BJ (cell line): ENCODE results near the gene MYOG. TPM values are rescaled to one million over a fixed set of nuclear protein-coding genes. Genes with fewer than 3 reads are reported as not detected.

Experiments used
- CTCF ChIA-PET: fragments of 350-600 bp; formaldehyde crosslinking; extraction: SDS; loops from one replicate; lab custom pipeline; 2021; ENCODE audit warnings: antibody characterized with exemption, inconsistent platforms; lab: Yijun Ruan, JAX
- POLR2A ChIA-PET: fragments of 300-600 bp; sonication (Branson Sonifier 250); formaldehyde crosslinking; extraction: SDS; loops from one replicate; lab custom pipeline; 2021; ENCODE audit warnings: antibody characterized with exemption; lab: Charles Lee
- DNase-seq: peaks from one replicate; pipeline ENCODE4 v3.0.0-alpha.2; 2011; ENCODE audit warnings: low read depth
- H3K27me3 ChIP-seq: 2 replicates; pipeline ENCODE4 v1.6.0; 2011; ENCODE audit warnings: low read length; ENCODE audit not compliant: control insufficient read depth, insufficient read depth
- H3K36me3 ChIP-seq: 2 replicates; pipeline ENCODE4 v1.5.1; 2011; ENCODE audit warnings: low read length; ENCODE audit not compliant: control insufficient read depth, insufficient read depth
- H3K4me3 ChIP-seq: 2 replicates; pipeline ENCODE4 v1.5.1; 2011; ENCODE audit warnings: low read depth, mild to moderate bottlenecking, control low read depth, low read length
- CTCF ChIP-seq: IDR thresholded peaks from 2 replicates; pipeline ENCODE4 v1.5.1; 2011; ENCODE audit warnings: low read depth, mild to moderate bottlenecking, control low read depth, inconsistent platforms, low read length, moderate library complexity; ENCODE audit not compliant: insufficient read depth
- polyA plus RNA-seq: library from polyadenylated mRNA; depleted of rRNA; stranded (reverse); fragments of >200 nt; gene quantifications from 2 replicates; pipeline ENCODE4 v1.2.3, GENCODE V29; 2011

MYOG gene
- polyA plus RNA-seq, 1 experiment, result not detected

GRCh38 chr1:203129501-203130231 is 43.9 kb upstream of the MYOG start:
- CTCF ChIA-PET, result interaction anchor here (0.8 to 7.1 kb wide), 8 partner anchors 8 to 140 kb away, joined by 3 to 67 read pairs (median 4); no protein-coding TSS in a partner anchor
- H3K36me3 ChIP-seq, result no peaks in the 10 kb centered on the region
- no peak overlapping the region for H3K4me3 ChIP-seq
- DNase-seq, result no peak
- no peaks in the 10 kb centered on the region; the same call in 1 of the 2 replicates for H3K27me3 ChIP-seq
- POLR2A ChIA-PET, result no interaction called here
- TF ChIP-seq CTCF, result no peak

DNA sequence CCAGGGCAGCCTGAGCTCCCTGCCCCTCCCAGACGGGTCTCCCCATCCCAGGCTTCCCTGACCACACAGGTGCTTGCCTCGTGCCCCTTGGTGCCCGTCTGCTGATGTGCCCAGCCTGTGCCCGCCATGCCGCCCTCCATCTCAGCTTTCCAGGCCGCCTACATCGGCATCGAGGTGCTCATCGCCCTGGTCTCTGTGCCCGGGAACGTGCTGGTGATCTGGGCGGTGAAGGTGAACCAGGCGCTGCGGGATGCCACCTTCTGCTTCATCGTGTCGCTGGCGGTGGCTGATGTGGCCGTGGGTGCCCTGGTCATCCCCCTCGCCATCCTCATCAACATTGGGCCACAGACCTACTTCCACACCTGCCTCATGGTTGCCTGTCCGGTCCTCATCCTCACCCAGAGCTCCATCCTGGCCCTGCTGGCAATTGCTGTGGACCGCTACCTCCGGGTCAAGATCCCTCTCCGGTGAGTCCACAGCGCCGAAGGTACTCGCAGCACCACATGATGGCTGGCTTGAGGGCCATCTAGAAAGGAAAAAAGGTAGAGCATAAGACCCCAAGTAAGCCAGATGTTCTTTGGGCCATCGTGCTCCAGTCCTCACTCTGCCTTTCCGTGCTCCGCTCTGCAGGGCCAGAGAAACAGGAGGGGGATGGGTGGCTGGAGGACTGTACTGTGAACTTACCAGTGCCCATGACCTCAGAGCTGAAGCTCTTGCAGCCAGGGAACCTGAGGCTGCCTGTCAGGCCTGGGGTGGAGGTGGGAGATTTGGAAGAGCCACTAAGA is 43.1 kb upstream of the MYOG start:
- CTCF ChIA-PET, result interaction anchor here (0.9 to 14.0 kb wide), 10 partner anchors 8 to 141 kb away, joined by 3 to 183 read pairs (median 25); partner anchors contain the start of gene MYBPH
- POLR2A ChIA-PET, result no interaction called here
- DNase-seq, result no peak
- Histone ChIP-seq H3K36me3 (no peaks in the 10 kb centered on the region), H3K4me3 (no peak overlapping the region), H3K27me3 (peaks cover 4% of the 10 kb centered on the region)
- TF ChIP-seq CTCF, result no peak

- no peak for TF ChIP-seq CTCF
- POLR2A ChIA-PET, result no interaction called here
- no peak for DNase-seq
- H3K4me3 ChIP-seq, result peak overlapping the region; percentile 41
- H3K27me3 ChIP-seq, result peaks cover 8% of the 10 kb centered on the region
- CTCF ChIA-PET, result interaction anchor here (0.9 to 14.0 kb wide), 11 partner anchors 10 to 141 kb away, joined by 3 to 183 read pairs (median 15); partner anchors contain the start of gene MYBPH
- H3K36me3 ChIP-seq, result no peaks in the 10 kb centered on the region
These were observed 42.6 kb upstream of the MYOG start for GRCh38 chr1:203128431-203128715.

DNA sequence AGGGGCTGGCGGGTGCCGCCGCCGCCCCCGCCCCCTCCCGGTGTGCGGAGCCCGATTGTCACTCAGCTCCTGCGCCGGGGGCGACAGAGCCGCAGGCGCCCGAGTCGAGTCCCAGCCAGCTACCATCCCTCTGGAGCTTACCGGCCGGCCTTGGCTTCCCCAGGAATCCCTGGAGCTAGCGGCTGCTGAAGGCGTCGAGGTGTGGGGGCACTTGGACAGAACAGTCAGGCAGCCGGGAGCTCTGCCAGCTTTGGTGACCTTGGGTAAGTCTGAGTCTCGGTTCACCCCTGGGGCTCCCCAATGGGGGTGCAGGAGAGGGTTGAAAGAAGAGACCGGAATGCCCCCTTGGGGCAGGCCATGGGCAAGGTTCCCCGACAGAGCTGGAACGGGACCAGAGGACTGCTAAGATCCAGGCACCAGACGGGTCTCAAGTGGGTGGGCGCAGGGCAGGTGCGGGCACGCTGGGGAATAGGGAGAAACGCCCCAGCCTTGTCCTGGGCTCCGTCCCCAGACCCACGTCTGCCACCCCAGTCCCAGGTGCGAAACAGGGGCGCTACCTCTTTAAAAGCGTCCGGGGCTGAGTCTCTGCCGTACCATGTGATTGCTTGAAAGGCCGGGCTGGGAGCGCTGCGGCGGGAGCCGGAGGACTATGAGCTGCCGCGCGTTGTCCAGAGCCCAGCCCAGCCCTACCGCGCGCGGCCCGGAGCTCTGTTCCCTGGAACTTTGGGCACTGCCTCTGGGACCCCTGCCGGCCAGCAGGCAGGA is 42.0 kb upstream of the MYOG start, which contains the start of gene ADORA1:
ADORA1 (plus strand) TSS at position 61 of the 765 bp plus-strand sequence. CDS start 1,116 bp downstream, outside the sequence.
- POLR2A ChIA-PET, result interaction anchor here (0.6 to 1.1 kb wide), 2 partner anchors 11 to 43 kb away, joined by 12 to 13 read pairs; no protein-coding TSS in a partner anchor
- Histone ChIP-seq H3K27me3 (peaks cover 8% of the 10 kb centered on the region), H3K36me3 (no peaks in the 10 kb centered on the region), H3K4me3 (peak within 1 kb of the TSS; percentile 41)
- CTCF ChIA-PET, result interaction anchor here (0.6 to 14.0 kb wide), 14 partner anchors 9 to 211 kb away, joined by 3 to 183 read pairs (median 6); partner anchors contain the start of gene MYBPH
- TF ChIP-seq CTCF, result peak; percentile 32
- no peak for DNase-seq
